ENCODE results near the gene MPST.
"Not testable (repeated sequence)": the region's sequence is repeated elsewhere in the genome, so short reads cannot be mapped to it uniquely, and the experiment has no call there.

The MPST gene

GRCh38 chr22:37070744-37071143 lies 51.2 kb downstream of the MPST start:
- no peak overlapping the region for H3K4me3 ChIP-seq (ENCODE audit: low read depth, low read length)
- no peak overlapping the region for H3K27ac ChIP-seq (ENCODE audit: extremely low read depth, low read depth, low read length)
- CTCF ChIA-PET: interaction anchor here (0.6 to 1.0 kb wide), 4 partner anchors 25 to 189 kb away, joined by 3 to 4 read pairs (median 3); no protein-coding TSS in a partner anchor
- no peaks in the 10 kb centered on the region for H3K9me3 ChIP-seq (ENCODE audit: control insufficient read depth, insufficient read depth, low read depth, low read length)
- TF ChIP-seq ZNF10 (tag by site-specific recombination; IDR thresholded peaks at IDR 0.05) (no peak), GLIS2 (tag by site-specific recombination; IDR thresholded peaks at IDR 0.05) (peak; percentile 13; the same call in 1 of the 2 replicates), ZNF488 (tag by site-specific recombination; IDR thresholded peaks at IDR 0.05) (no peak), ELK4 (IDR thresholded peaks at IDR 0.05; ENCODE audit: borderline replicate concordance, low read depth, low read length) (no peak), ZNF37A (tag by site-specific recombination; IDR thresholded peaks at IDR 0.05) (no peak), ZNF449 (tag by site-specific recombination; IDR thresholded peaks at IDR 0.05) (peak; percentile 92), PRDM10 (tag by site-specific recombination; IDR thresholded peaks at IDR 0.05) (peak; percentile 81)
- POLR2A ChIA-PET: interaction anchor here (1.0 to 1.3 kb wide), 2 partner anchors 18 to 52 kb away, joined by 3 to 5 read pairs; partner anchors contain the start of genes MPST and TST
- H3K36me3 ChIP-seq (ENCODE audit: control insufficient read depth in 2 of 2, insufficient read depth in 1 of 2, low read length in 2 of 2): no peaks in the 10 kb centered on the region
- H3K4me1 ChIP-seq (ENCODE audit: control insufficient read depth, insufficient read depth, low read length): no peaks in the 10 kb centered on the region

GRCh38 chr22:37071850-37072592 lies 52.5 kb downstream of the MPST start:
- H3K4me3 ChIP-seq (ENCODE audit: low read depth, low read length); H3K9me3 ChIP-seq (ENCODE audit: control insufficient read depth, insufficient read depth, low read depth, low read length); H3K27ac ChIP-seq (ENCODE audit: extremely low read depth, low read depth, low read length); POLR2A ChIA-PET; H3K4me1 ChIP-seq (ENCODE audit: control insufficient read depth, insufficient read depth, low read length); H3K36me3 ChIP-seq (ENCODE audit: control insufficient read depth in 2 of 2, insufficient read depth in 1 of 2, low read length in 2 of 2): not testable (repeated sequence)
- TF ChIP-seq ZNF366 (tag by site-specific recombination; conservative IDR thresholded peaks at IDR 0.05) (peak; percentile 100), SALL2 (tag by site-specific recombination; IDR thresholded peaks at IDR 0.05; ENCODE audit: borderline replicate concordance) (0 out of 2 replicates have a peak, but pooled peaks have one; percentile 70), TSHZ1 (tag by site-specific recombination; IDR thresholded peaks at IDR 0.05; ENCODE audit: borderline replicate concordance) (peak; percentile 90; the same call in 1 of the 2 replicates), ZNF658 (tag by site-specific recombination; IDR thresholded peaks at IDR 0.05) (0 out of 2 replicates have a peak, but pooled peaks have one; percentile 49), ZBTB17 (tag by site-specific recombination; IDR thresholded peaks at IDR 0.05) (peak; percentile 100), ZNF148 (tag by site-specific recombination; IDR thresholded peaks at IDR 0.05; ENCODE audit: borderline replicate concordance) (0 out of 2 replicates have a peak, but pooled peaks have one; percentile 48), ZNF621 (tag by site-specific recombination; IDR thresholded peaks at IDR 0.05) (0 out of 2 replicates have a peak, but pooled peaks have one; percentile 49), ZNF645 (tag by site-specific recombination; IDR thresholded peaks at IDR 0.05) (0 out of 2 replicates have a peak, but pooled peaks have one; percentile 22)
- CTCF ChIA-PET: interaction anchor here (0.6 to 1.0 kb wide), 2 partner anchors 187 to 530 kb away, joined by 3 read pairs; no protein-coding TSS in a partner anchor
